ENCODE results near the gene FPGS. TPM values are rescaled to one million over a fixed set of nuclear protein-coding genes. Genes with fewer than 3 reads are reported as not detected.

Gene FPGS
- polyA plus RNA-seq, 3 donors: 35.6 to 42.0 (median 39.4) TPM

DNA sequence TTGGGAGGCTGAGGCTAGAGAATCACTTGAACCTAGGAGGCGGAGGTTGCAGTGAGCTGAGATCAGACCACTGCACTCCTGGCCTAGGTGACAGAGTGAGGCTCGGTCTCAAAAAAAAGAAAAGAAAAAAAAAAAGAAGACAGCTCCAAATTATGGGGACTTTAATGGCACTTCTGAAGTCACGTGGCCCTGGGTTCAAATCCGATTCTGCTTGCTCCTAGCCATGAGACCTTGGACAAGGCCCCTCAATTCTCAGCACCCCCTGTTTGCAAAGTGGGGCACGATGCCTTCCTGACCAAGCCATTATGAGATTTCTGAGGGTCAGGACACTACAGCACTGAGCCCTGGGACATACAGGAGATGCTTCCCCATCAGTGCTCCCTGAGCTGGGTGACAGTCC, 52.8 kb downstream of the FPGS start:
- DNase-seq (ENCODE audit: low read depth in 3 of 3, low spot score in 2 of 3): no peak

DNA sequence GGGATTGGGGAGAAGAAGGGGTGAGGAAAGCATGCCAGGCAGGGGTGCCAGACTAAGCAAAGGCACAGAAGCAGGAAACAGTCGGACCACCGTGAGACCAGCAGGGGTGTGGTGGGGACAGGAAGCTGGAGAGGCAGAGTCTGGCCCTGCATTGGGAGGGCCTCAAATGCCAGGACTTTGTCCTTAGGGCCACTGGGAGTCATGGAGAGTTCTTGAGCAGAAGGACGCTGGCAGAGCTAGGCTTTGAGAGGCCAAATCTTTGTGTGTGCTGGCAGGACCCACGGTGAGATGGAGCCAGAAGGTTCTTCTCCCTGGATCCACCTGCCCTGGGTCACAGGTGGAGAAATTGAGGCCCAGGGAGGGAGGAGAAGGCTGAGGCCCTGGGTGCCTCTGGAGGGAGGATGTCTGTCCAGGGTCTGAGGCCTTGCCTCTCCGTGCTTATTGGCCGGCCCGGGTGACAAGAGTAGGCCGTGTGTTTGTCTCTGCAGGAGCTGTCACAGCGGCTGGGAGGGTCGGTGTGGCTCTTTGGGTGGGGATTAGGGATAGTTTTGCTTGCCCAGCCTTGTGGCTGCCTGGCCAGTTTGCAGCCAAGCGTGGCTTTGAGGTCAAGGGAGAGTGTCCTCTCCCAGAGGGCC, 53.5 kb downstream of the FPGS start:
- no peak for DNase-seq (ENCODE audit: low read depth in 3 of 3, low spot score in 2 of 3)

DNA sequence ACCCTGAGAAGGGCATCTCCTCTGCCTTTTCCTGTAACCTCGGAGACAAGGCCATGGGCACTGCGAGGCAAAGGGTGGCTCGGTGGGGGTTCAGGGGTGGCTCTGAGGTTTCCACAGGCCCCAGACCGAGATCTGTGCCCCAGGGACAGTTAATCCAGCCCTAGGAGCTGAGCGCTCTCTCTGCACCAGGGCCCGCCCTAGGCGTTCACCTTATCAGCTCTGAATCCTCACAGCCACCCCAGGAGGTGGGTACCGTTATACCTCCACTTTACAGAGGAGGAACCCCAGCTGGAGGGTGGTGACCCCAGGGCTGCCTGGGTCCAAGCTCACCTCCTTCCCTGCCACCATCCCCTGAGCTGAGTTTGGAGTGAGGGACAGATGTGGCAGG, 54.0 kb downstream of the FPGS start:
- DNase-seq (ENCODE audit: low read depth in 3 of 3, low spot score in 2 of 3): no peak

DNA sequence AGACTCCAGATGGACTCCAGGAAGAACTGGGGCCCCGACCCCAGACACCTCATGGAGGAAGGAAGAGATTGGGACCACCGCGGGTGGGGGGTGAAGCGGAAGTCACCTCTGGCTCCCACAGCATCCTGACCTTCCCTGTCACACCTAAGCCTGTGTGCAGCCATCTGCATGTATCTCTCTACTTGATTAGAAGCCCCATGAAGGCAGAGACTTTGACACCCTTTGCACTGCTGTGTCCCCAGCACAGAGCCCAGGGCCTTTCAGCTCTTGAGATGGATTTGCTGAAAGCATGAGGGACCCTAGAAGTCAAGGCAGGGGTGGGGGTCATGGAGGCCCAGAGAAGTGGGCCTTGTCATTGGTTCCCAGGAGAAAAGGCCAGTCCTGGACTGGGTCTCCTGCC, 54.6 kb downstream of the FPGS start:
- DNase-seq (ENCODE audit: low read depth in 3 of 3, low spot score in 2 of 3): no peak

DNA sequence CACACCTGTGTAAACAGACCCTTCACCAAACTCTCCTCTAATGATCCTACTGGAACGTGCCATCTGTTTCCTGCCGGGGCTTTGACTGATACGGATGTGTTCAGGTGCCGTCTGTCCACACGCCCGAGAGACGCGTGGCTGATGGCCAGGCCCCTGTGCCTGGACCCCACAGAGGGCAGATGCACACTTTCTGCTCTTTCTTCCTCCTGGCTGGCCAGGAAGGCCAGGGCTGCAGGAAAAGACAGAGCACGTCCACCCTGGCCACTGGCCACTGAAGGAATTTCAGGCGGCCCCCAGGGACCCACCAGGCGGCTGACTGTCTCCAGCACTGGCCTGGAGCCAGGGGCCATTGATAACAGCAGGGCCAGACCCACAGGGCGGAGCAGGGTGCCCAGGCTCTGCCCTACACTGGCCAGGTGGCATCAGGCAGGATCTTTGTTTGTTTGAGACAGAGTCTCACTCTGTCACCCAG, 55.4 kb downstream of the FPGS start:
- DNase-seq (ENCODE audit: low read depth in 3 of 3, low spot score in 2 of 3): no peak

DNA sequence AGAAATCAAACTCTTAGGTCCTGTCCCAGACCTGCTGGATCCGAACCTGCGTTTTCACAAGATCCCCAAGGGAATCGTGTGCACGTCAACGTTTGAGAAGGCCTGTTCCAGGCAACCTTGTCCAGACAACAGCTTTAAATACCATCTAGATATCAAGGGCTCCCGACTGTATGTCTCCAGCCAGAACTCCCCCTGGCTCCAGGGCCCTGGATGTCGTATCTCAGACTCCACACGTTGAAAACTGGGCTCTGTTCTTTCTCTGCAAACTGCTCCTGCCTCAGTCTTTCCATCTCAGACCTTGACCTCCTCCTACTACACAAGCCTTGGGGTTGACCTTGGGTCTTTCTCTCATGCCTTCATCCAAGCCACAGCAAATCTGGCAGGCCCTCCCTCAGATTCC, 57.6 kb downstream of the FPGS start:
- no peak for DNase-seq (ENCODE audit: low read depth in 3 of 3, low spot score in 2 of 3)

DNA sequence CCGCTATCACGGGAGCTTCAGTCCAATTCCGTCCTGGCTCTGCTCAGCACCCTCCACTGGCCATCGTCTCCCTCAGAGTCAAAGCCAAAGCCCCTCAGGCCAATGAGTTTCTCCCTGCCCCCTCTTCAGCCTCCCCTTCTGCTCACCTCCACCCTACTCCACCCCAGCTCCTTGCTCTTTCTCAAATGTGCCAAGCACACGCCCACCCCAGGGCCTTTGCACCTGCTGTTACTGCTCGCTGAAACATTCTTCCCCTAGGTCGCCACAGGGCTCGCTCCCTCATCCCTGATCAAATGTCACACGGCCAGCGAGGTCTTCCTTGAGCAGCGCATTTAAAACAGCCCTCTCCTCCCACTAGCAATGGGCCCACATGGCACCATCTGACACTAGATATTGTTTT, 58.1 kb downstream of the FPGS start:
- DNase-seq (ENCODE audit: low read depth in 3 of 3, low spot score in 2 of 3): no peak

DNA sequence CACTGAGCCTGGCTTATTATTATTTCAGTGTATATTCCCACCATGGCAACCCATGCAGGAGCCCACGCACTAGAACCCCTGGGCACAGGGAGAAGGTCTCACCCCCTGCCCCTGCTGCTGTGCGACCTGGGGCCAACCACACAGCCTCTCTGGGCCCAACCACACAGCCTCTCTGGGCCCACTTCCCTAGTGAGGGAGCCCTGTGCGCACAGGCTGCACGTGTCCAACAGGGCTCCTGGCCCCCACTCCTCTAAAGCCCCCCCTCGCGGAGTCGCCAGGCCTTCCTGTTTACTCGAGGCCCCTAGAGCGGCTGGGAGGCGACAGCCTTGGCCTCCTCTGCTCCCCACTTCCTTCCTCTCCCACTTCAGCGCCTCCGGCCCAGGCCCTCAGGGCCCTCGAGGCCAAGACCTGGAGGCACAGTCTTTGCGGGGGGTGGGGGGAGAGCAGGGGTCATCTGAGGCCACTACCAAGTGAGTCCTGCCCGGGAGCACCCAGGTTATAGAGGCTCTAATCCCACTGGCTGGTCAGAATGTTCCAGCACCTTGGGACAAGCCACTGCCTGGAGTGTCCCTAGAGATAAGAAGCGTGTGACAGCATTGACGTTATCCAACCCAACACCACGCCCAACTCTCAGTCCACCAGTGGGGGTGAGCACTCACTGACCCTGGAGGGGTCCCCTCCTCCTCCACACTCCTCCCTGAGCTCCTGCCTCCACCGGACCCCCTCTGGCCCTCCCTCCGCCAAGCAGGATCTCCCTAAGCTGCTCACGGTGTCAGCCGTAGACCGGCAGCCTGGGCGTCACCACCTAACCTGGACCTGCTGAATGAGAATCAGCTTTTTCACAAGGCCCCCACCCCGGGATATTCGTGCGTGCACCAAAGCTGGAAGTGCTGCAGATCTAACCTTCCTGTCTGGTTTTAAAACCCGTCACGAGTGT, 59.7 kb downstream of the FPGS start:
- DNase-seq (ENCODE audit: low read depth in 3 of 3, low spot score in 2 of 3): no peak

DNA sequence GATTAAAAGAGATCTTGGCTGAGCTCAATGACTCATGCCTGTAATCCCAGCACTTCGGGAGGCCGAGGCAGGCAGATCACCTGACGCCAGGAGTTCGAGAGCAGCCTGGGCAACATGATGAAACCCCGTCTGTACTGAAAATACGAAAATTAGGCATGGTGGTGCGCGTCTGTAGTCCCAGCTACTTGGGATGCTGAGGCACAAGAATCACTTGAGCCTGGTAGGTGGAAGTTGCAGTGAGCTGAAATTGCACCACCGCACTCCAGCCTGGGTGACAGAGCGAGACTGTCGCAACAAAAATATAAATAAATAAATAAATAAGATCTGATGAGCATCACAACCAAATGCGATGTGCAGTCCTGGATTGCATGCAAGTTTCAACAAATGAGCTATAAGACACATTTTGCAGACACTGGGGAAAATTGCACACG, 60.5 kb downstream of the FPGS start:
- DNase-seq (ENCODE audit: low read depth in 3 of 3, low spot score in 2 of 3): no peak

Other genes with a start within 250 kb of the FPGS start
- gene STXBP1, start 190.6 kb upstream of the FPGS start, polyA plus RNA-seq (ENCODE audit: insufficient read length in 3 of 3): 10 to 100 TPM; 23.4 to 29.9 (median 26.3) TPM
- gene CFAP157, start 95.9 kb upstream of the FPGS start, polyA plus RNA-seq (ENCODE audit: insufficient read length in 3 of 3): 1 to 10 TPM; 2.7 to 3.3 (median 2.9) TPM
- 1 to 10 TPM; 6.6 to 9.6 (median 7.5) TPM for gene PTRH1, start 87.2 kb upstream of the FPGS start, polyA plus RNA-seq (ENCODE audit: insufficient read length in 3 of 3)
- under 1 TPM; 0.14 to 0.26 (median 0.20) TPM for gene TTC16, start 86.8 kb upstream of the FPGS start, polyA plus RNA-seq (ENCODE audit: insufficient read length in 3 of 3)
- gene TOR2A, start 67.6 kb upstream of the FPGS start, polyA plus RNA-seq (ENCODE audit: insufficient read length in 3 of 3): 10 to 100 TPM; 12.3 to 15.6 (median 13.4) TPM
- gene SH2D3C, start 24.2 kb upstream of the FPGS start, polyA plus RNA-seq (ENCODE audit: insufficient read length in 3 of 3): 10 to 100 TPM; 12.1 to 15.1 (median 12.6) TPM
- gene CDK9, start 16.8 kb upstream of the FPGS start, polyA plus RNA-seq (ENCODE audit: insufficient read length in 3 of 3): 10 to 100 TPM; 69.3 to 69.7 (median 69.3) TPM
- 10 to 100 TPM; 72.5 to 78.1 (median 74.0) TPM for gene ENG, start 51.8 kb downstream of the FPGS start, polyA plus RNA-seq (ENCODE audit: insufficient read length in 3 of 3)
- 10 to 100 TPM; 33.9 to 40.0 (median 36.4) TPM for gene AK1, start 74.8 kb downstream of the FPGS start, polyA plus RNA-seq (ENCODE audit: insufficient read length in 3 of 3)
- gene ST6GALNAC6, start 96.7 kb downstream of the FPGS start, polyA plus RNA-seq (ENCODE audit: insufficient read length in 3 of 3): 10 to 100 TPM; 39.7 to 47.3 (median 43.1) TPM
- gene ST6GALNAC4, start 114.2 kb downstream of the FPGS start, polyA plus RNA-seq (ENCODE audit: insufficient read length in 3 of 3): 10 to 100 TPM; 10.6 to 11.8 (median 11.6) TPM
- gene PIP5KL1, start 127.9 kb downstream of the FPGS start, polyA plus RNA-seq (ENCODE audit: insufficient read length in 3 of 3): 1 to 10 TPM; 1.1 to 1.6 (median 1.1) TPM
- 10 to 100 TPM; 33.3 to 37.4 (median 36.5) TPM for gene DPM2, start 135.0 kb downstream of the FPGS start, polyA plus RNA-seq (ENCODE audit: insufficient read length in 3 of 3)
- gene EEIG1, start 178.1 kb downstream of the FPGS start, polyA plus RNA-seq (ENCODE audit: insufficient read length in 3 of 3): 10 to 100 TPM; 23.3 to 33.9 (median 26.6) TPM

All from right renal cortex interstitium (tissue), 3 donors.